Peyer's patch (tissue), 4 donors: ENCODE results near the gene FABP7. TPM values are rescaled to one million over a fixed set of nuclear protein-coding genes. Genes with fewer than 3 reads are reported as not detected.
A peak's percentile ranks its signal among the peaks of the same experiment; 100 is the strongest.

Experiments used
- DNase-seq, 3 donors: peaks; one replicate each; pipeline ENCODE4 v3.0.0-alpha.2; 2017 to 2019
- H3K27ac ChIP-seq, 4 donors: fragments of 200-600 bp; sonication (generic); one replicate each; pipeline ENCODE4 v1.5.1; 2016 to 2019
- H3K27me3 ChIP-seq, 2 donors: fragments of 200-600 bp; sonication (generic); one replicate each; pipeline ENCODE4 v1.5.1; 2019
- H3K36me3 ChIP-seq, 3 donors: fragments of 200-600 bp; sonication (generic); one replicate each; pipeline ENCODE4 v1.5.1; 2016 to 2019
- H3K4me1 ChIP-seq, 4 donors: fragments of 200-600 bp; sonication (generic); one replicate each; pipeline ENCODE4 v1.5.1; 2016 to 2019
- H3K4me3 ChIP-seq, 4 donors: fragments of 200-600 bp; sonication (generic); 1 replicate in 3 of 4; 2 replicates in 1 of 4; pipeline ENCODE4 v1.5.1; 2016 to 2019; ENCODE audit warnings: mild to moderate bottlenecking in 1 of 4
- H3K9me3 ChIP-seq, 4 donors: fragments of 200-600 bp; sonication (generic); one replicate each; pipeline ENCODE4 v1.5.1; 2016 to 2019; ENCODE audit warnings: mild to moderate bottlenecking in 1 of 4
- CTCF ChIP-seq, 6 experiments: fragments of 450-650 bp in 4 of 6; fragments of 200-600 bp in 2 of 6; sonication (generic) in 1 of 6; IDR thresholded peaks; one replicate each; pipeline ENCODE4 v1.5.1; 2017 to 2019; ENCODE audit warnings: antibody characterized with exemption in 6 of 6, mild to moderate bottlenecking in 3 of 6, moderate library complexity in 1 of 6
- POLR2A ChIP-seq, 2 donors: fragments of 450-650 bp; IDR thresholded peaks; one replicate each; pipeline ENCODE4 v1.5.1; 2017; ENCODE audit warnings: antibody characterized with exemption in 2 of 2, mild to moderate bottlenecking in 2 of 2, moderate library complexity in 2 of 2
- total RNA-seq, 4 donors: library from RNA; depleted of rRNA; stranded (reverse); fragments of >200 nt; gene quantifications; one replicate each; pipeline ENCODE4 v1.1.0, GENCODE V29; 2016

Gene FABP7
- total RNA-seq, 4 donors from 2014 or later = not detected

GRCh38 chr6:122753000-122753687, 26.4 kb upstream of the FABP7 start:
- Histone ChIP-seq H3K27me3 (no peaks in the 10 kb centered on the region), H3K4me3 (peak overlapping the region in 1 of 4 donors; percentile 31), H3K4me1 (peaks cover 0 to 4% (median 1%) of the 10 kb centered on the region in 4 donors), H3K36me3 (no peaks in the 10 kb centered on the region), H3K9me3 (no peaks in the 10 kb centered on the region), H3K27ac (peak overlapping the region in 2 of 4 donors; percentile 10 to 12)
- DNase-seq = no peak
- TF ChIP-seq POLR2A (IDR thresholded peaks at IDR 0.05) (no peak), CTCF (IDR thresholded peaks at IDR 0.05) (no peak)

- Histone ChIP-seq H3K4me3 (peak overlapping the region in 1 of 4 donors; percentile 31), H3K27ac (peak overlapping the region in 2 of 4 donors; percentile 2 to 12), H3K9me3 (no peaks in the 10 kb centered on the region), H3K36me3 (no peaks in the 10 kb centered on the region), H3K4me1 (peaks cover 0 to 4% (median 1%) of the 10 kb centered on the region in 4 donors), H3K27me3 (no peaks in the 10 kb centered on the region)
- no peak for DNase-seq
- TF ChIP-seq POLR2A (IDR thresholded peaks at IDR 0.05) (no peak), CTCF (IDR thresholded peaks at IDR 0.05) (no peak)
These were observed 25.8 kb upstream of the FABP7 start for GRCh38 chr6:122753688-122754056.

- no peaks in the 10 kb centered on the region for H3K27me3 ChIP-seq
- H3K27ac ChIP-seq = peak overlapping the region in 1 of 4 donors; percentile 2
- H3K9me3 ChIP-seq = no peaks in the 10 kb centered on the region
- H3K4me3 ChIP-seq = no peak overlapping the region
- no peaks in the 10 kb centered on the region for H3K36me3 ChIP-seq
- TF ChIP-seq CTCF (IDR thresholded peaks at IDR 0.05) = no peak
- no peak for TF ChIP-seq POLR2A (IDR thresholded peaks at IDR 0.05)
- no peak for DNase-seq
- peaks cover 0 to 4% (median 1%) of the 10 kb centered on the region in 4 donors for H3K4me1 ChIP-seq
These were observed 25.3 kb upstream of the FABP7 start for GRCh38 chr6:122754191-122754731.

- Histone ChIP-seq H3K36me3 (no peaks in the 10 kb centered on the region), H3K4me1 (peaks cover 0 to 2% (median 0%) of the 10 kb centered on the region in 4 donors), H3K4me3 (no peak overlapping the region), H3K27ac (no peak overlapping the region), H3K27me3 (no peaks in the 10 kb centered on the region), H3K9me3 (no peaks in the 10 kb centered on the region)
- TF ChIP-seq CTCF (IDR thresholded peaks at IDR 0.05) (no peak), POLR2A (IDR thresholded peaks at IDR 0.05) (no peak)
- DNase-seq = peak in 1 of 3 donors; percentile 49
These were observed 23.6 kb upstream of the FABP7 start for GRCh38 chr6:122755901-122756300.

GRCh38 chr6:122758927-122759334, 20.6 kb upstream of the FABP7 start:
- no peaks in the 10 kb centered on the region for H3K36me3 ChIP-seq
- H3K27ac ChIP-seq = no peak overlapping the region
- no peaks in the 10 kb centered on the region for H3K27me3 ChIP-seq
- TF ChIP-seq POLR2A (IDR thresholded peaks at IDR 0.05) = no peak
- TF ChIP-seq CTCF (IDR thresholded peaks at IDR 0.05) = no peak
- no peak for DNase-seq
- no peaks in the 10 kb centered on the region for H3K9me3 ChIP-seq
- no peaks in the 10 kb centered on the region for H3K4me1 ChIP-seq
- no peak overlapping the region for H3K4me3 ChIP-seq
